Uterus (tissue), 4 donors: ENCODE measurements around the gene MYBPC2. TPM values are rescaled to one million over a fixed set of nuclear protein-coding genes. Genes with fewer than 3 reads are reported as not detected.
"Not testable (repeated sequence)": the region's sequence is repeated elsewhere in the genome, so short reads cannot be mapped to it uniquely, and the experiment has no call there.

ENCODE experiments used
- DNase-seq, 2 donors: peaks; one replicate each; pipeline ENCODE4 v3.0.0-alpha.2; 2019 to 2020
- H3K27ac ChIP-seq, 2 donors: fragments of 200-600 bp; sonication (generic); 1 replicate in 1 of 2; 2 replicates in 1 of 2; pipeline ENCODE4 v1.5.1; 2016 to 2018
- H3K27me3 ChIP-seq, 2 donors: fragments of 200-600 bp; sonication (generic); one replicate each; pipeline ENCODE4 v1.5.1; 2018 to 2019; ENCODE audit warnings: control low read depth in 1 of 2
- H3K36me3 ChIP-seq, 2 donors: fragments of 200-600 bp; sonication (generic); one replicate each; pipeline ENCODE4 v1.5.1; 2019; ENCODE audit warnings: control low read depth in 1 of 2
- H3K4me1 ChIP-seq, 2 donors: fragments of 200-600 bp; sonication (generic); one replicate each; pipeline ENCODE4 v1.5.1; 2018 to 2019; ENCODE audit warnings: control low read depth in 1 of 2
- H3K4me3 ChIP-seq, 2 donors: fragments of 200-600 bp; sonication (generic); 1 replicate in 1 of 2; 2 replicates in 1 of 2; pipeline ENCODE4 v1.5.1; 2018 to 2019; ENCODE audit warnings: mild to moderate bottlenecking in 1 of 2
- H3K9me3 ChIP-seq, 2 donors: fragments of 200-600 bp; sonication (generic); one replicate each; pipeline ENCODE4 v1.5.1; 2019; ENCODE audit warnings: control low read depth in 1 of 2
- CTCF ChIP-seq, 4 experiments: fragments of 200-600 bp in 2 of 4; fragments of 450-650 bp in 2 of 4; sonication (generic) in 2 of 4; IDR thresholded peaks; one replicate each; pipeline ENCODE4 v1.5.1; 2016 to 2019; ENCODE audit warnings: antibody characterized with exemption in 4 of 4, mild to moderate bottlenecking in 2 of 4, moderate library complexity in 1 of 4
- POLR2A ChIP-seq, 2 donors: fragments of 450-650 bp; IDR thresholded peaks; one replicate each; pipeline ENCODE4 v1.6.1; 2016; ENCODE audit warnings: antibody characterized with exemption in 2 of 2, mild to moderate bottlenecking in 1 of 2, moderate library complexity in 1 of 2
- intact Hi-C: fragments of 100-400 bp; cut with DNase I; formaldehyde crosslinking; loops from one replicate; pipeline ENCODE4 v1.15.1; 2023; ENCODE audit warnings: low total_unique reads
- total RNA-seq, 4 donors: library from RNA; depleted of rRNA in 3 of 4; stranded (reverse); fragments of >200 nt in 3 of 4; gene quantifications; one replicate each; pipeline versions ENCODE4 v1.1.0 to v1.2.4, GENCODE V29; 2014 to 2023
- donor health status: DM: yes; HTN: yes; CAD: no.

MYBPC2 gene
- total RNA-seq, 4 donors from 2014 or later, result 0.24 to 0.28 TPM; not detected in 2

DNA sequence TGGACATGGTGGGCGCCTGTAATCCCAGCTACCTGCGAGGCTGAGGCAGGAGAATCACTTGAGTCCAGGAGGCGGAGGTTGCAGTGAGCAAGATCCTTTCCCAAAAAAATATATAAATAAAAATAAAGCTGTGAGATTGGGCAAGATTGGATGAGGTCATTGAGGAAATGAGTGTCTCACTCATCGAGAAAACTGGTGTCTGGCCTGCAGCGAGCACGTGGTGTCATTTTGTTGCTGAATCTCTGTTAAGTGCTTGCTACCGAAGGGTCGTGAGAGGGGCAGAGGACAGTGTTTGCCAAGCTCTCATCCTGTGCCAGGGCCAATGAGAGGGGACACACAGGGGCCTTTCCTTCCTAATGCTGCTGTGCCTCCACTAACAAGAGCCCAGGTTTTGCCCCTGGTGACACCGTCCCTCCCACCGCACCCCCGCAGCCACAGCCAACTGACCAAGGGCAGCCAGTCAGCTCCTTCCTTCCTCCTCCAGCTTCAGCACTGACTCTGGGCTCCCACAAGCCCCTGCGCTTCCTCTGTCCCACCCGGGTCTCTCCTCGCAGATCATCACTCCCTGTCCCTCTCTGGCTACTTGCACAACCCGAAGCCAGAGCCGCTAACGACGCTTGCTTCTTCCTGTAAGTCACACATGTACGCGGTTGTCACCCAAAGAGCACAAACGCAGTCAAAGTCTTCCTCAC, 45.4 kb upstream of the MYBPC2 start:
- peaks cover 0 to 4% of the 10 kb centered on the region in 2 donors for H3K4me1 ChIP-seq
- H3K27me3 ChIP-seq, result no peaks in the 10 kb centered on the region
- no peak overlapping the region for H3K4me3 ChIP-seq
- H3K36me3 ChIP-seq, result no peaks in the 10 kb centered on the region
- no peaks in the 10 kb centered on the region for H3K9me3 ChIP-seq
- no peak for TF ChIP-seq CTCF (IDR thresholded peaks at IDR 0.05)
- no peak for TF ChIP-seq POLR2A (IDR thresholded peaks at IDR 0.05)
- intact Hi-C loops, result no loop called here
- no peak for DNase-seq
- H3K27ac ChIP-seq, result no peak overlapping the region

DNA sequence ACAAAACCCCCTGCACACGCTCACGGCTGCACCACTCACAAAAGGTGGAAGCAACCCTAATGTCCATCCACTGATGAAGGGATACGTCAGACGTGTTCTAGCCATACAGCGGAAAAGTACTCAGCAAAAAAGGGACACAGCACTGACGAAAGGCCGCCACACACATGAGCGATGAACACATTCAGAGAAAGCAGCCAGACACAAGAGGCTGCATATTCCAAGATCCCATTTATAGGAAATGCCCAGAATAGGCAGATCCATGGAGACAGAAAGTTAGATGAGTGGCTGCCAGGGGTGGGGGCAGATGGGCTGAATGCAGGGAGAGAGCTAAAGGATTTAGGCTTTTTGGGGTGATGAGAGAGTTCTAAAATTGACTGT, 44.8 kb upstream of the MYBPC2 start:
- TF ChIP-seq POLR2A (IDR thresholded peaks at IDR 0.05) (no peak), CTCF (IDR thresholded peaks at IDR 0.05) (no peak)
- intact Hi-C loops, result no loop called here

GRCh38 chr19:50390295-50390694, 42.4 kb upstream of the MYBPC2 start:
- H3K27ac ChIP-seq, result not testable (repeated sequence)

More for the DNA sequence above, 44.8 kb upstream of the MYBPC2 start:
- Histone ChIP-seq H3K9me3 (no peaks in the 10 kb centered on the region), H3K4me1 (peaks cover 0 to 4% of the 10 kb centered on the region in 2 donors), H3K27ac (no peak overlapping the region), H3K4me3 (no peak overlapping the region), H3K27me3 (no peaks in the 10 kb centered on the region), H3K36me3 (no peaks in the 10 kb centered on the region)
- DNase-seq, result no peak

DNA sequence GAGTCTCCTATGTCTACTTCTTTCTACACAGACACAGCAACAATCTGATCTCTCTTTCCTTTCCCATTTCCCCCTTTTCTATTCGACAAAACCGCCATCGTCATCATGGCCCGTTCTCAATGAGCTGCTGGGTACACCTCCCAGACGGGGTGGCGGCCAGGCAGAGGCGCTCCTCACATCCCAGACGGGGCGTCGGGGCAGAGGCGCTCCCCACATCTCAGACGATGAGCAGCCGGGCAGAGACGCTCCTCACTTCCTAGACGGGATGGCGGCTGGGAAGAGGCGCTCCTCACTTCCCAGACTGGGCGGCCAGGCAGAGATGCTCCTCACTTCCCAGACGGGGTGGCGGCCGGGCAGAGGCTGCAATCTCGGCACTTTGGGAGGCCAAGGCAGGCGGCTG, 41.7 kb upstream of the MYBPC2 start:
- H3K4me1 ChIP-seq, H3K4me3 ChIP-seq, H3K27me3 ChIP-seq, H3K36me3 ChIP-seq, H3K27ac ChIP-seq, H3K9me3 ChIP-seq, intact Hi-C loops, DNase-seq: not testable (repeated sequence)

More at GRCh38 chr19:50390295-50390694, 42.4 kb upstream of the MYBPC2 start:
- H3K4me3 ChIP-seq, intact Hi-C loops, H3K27me3 ChIP-seq, H3K4me1 ChIP-seq, H3K36me3 ChIP-seq, H3K9me3 ChIP-seq, DNase-seq: not testable (repeated sequence)

DNA sequence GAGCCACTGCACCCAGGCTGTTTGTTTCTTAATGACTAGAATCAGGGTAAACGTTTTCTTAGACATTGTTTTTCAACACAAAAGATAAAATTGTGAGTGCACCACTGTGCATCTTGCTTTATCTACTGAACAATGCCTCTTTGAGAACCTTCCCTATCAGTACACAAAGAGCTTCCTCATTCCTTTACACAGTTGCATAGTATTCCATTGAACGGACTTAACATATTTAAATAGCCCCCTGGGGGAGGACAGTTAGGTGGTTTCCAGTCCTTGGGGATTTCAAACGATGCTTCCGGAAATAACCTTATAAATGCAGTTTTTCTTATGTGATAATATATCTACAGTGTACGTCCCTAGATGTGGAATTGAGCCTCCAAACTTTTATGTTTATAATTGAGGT, 39.9 kb upstream of the MYBPC2 start:
- Histone ChIP-seq H3K27ac (no peak overlapping the region), H3K4me1 (no peaks in the 10 kb centered on the region), H3K9me3 (no peaks in the 10 kb centered on the region), H3K36me3 (no peaks in the 10 kb centered on the region), H3K4me3 (no peak overlapping the region), H3K27me3 (no peaks in the 10 kb centered on the region)
- intact Hi-C loops, result no loop called here
- DNase-seq, result no peak
- TF ChIP-seq CTCF (IDR thresholded peaks at IDR 0.05), result no peak
- TF ChIP-seq POLR2A (IDR thresholded peaks at IDR 0.05), result no peak

GRCh38 chr19:50393589-50393988, 39.1 kb upstream of the MYBPC2 start:
- no peaks in the 10 kb centered on the region for H3K9me3 ChIP-seq

More at GRCh38 chr19:50393589-50393988, 39.1 kb upstream of the MYBPC2 start:
- no peaks in the 10 kb centered on the region for H3K36me3 ChIP-seq
- DNase-seq, result no peak
- no peaks in the 10 kb centered on the region for H3K4me1 ChIP-seq
- no peak for TF ChIP-seq POLR2A (IDR thresholded peaks at IDR 0.05)
- TF ChIP-seq CTCF (IDR thresholded peaks at IDR 0.05), result no peak
- no peaks in the 10 kb centered on the region for H3K27me3 ChIP-seq
- H3K27ac ChIP-seq, result no peak overlapping the region
- intact Hi-C loops, result no loop called here
- H3K4me3 ChIP-seq, result no peak overlapping the region
